ENCODE results near the gene OGN.
A peak's percentile ranks its signal among the peaks of the same experiment; 100 is the strongest.

Gene OGN

DNA sequence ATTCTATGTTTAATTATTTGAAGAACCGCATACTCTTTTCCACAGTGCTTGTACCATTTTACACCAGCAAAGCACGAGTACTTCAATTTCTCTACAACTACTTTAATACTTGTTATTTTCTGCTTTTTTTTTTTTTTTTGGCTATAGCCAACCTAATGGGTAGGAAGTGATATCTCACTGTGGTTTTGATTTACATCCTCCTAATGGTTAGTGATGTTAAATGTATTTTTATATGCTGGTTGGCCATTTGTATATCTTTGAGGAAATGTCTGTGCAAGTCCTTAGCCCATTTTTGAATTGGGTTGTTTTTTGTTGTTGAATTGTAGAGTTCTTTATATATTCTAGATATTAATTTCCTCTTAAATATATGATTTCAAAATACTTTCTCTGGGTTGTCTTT, 22.6 kb downstream of the OGN start:
- no CpG with 5 or more reads among the region's 2 CpGs for WGBS, 2 experiments (ENCODE audit: insufficient coverage in 2 of 2)
- no peak overlapping the region for H3K27ac ChIP-seq (ENCODE audit: low read depth, low read length, severe bottlenecking)
- no peak overlapping the region for H3K4me3 ChIP-seq (ENCODE audit: extremely low read depth, insufficient read depth, low read length, poor library complexity, severe bottlenecking)
- peaks cover 34% of the 10 kb centered on the region for H3K4me1 ChIP-seq (ENCODE audit: control insufficient read depth, insufficient read depth, low read length, poor library complexity, severe bottlenecking)
- peaks cover 4% of the 10 kb centered on the region for H3K36me3 ChIP-seq (ENCODE audit: control insufficient read depth, insufficient read depth, low read length)
- H3K9me3 ChIP-seq (ENCODE audit: control insufficient read depth, low read length), result no peaks in the 10 kb centered on the region

DNA sequence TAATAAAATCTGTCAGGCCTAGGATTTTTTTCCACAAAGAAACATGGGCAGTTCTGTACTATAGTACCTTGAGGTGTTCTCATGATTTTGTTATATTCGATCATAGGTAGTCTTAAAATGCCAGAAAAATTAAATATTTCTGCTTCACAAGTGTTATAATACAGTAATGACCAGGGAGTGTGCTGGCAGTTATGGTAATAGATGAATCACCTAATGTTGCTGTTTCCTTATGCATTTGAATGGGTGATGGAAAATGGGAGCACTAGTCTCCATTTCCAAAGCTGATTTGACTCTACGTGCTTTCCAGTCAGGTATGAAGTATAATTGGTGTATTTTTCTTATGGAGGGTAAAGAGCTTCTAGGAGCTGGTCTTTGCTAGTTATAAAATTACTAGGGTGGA, 23.8 kb downstream of the OGN start:
- Histone ChIP-seq H3K9me3 (ENCODE audit: control insufficient read depth, low read length) (no peaks in the 10 kb centered on the region), H3K4me3 (ENCODE audit: extremely low read depth, insufficient read depth, low read length, poor library complexity, severe bottlenecking) (no peak overlapping the region), H3K36me3 (ENCODE audit: control insufficient read depth, insufficient read depth, low read length) (peaks cover 4% of the 10 kb centered on the region), H3K4me1 (ENCODE audit: control insufficient read depth, insufficient read depth, low read length, poor library complexity, severe bottlenecking) (peaks cover 34% of the 10 kb centered on the region), H3K27ac (ENCODE audit: low read depth, low read length, severe bottlenecking) (no peak overlapping the region)
- WGBS, 2 experiments (ENCODE audit: insufficient coverage in 2 of 2), result 100% methylated on average over 1 of the region's 2 CpGs

DNA sequence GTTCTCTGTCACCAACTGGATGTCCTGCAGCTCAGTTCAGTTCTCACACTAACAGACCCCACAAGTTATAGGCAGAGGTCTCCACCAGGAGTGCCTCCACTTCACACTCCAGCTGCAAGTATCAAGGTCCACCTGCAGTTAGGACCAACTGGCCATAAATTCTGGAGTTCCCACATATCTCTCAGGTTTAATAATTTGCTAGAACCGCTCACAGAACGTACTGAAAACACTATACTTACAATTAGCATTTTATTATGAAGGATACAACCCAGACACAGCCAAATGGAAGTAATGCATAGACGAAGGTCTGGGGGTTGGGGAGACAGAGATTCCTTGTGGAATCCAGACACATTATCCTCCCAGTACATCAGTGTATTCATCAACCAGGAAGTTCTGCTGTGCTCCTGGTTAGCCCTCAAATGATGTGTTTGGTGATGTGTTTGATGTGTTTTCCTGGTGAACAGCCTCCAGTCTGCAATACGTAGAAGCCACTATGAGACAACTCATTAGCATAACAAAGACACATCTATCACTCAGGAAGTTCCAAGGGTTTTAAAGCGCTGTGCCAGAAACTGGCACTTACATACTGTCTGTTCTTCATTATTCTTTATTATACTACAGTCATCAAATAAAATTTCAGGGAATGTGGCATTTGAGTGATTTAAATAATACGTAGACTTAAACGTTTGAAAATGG, 25.4 kb downstream of the OGN start:
- peaks cover 3% of the 10 kb centered on the region for H3K9me3 ChIP-seq (ENCODE audit: control insufficient read depth, low read length)
- H3K27ac ChIP-seq (ENCODE audit: low read depth, low read length, severe bottlenecking), result peak overlapping the region; percentile 71
- H3K4me1 ChIP-seq (ENCODE audit: control insufficient read depth, insufficient read depth, low read length, poor library complexity, severe bottlenecking), result peaks cover 34% of the 10 kb centered on the region
- no CpG with 5 or more reads among the region's 7 CpGs for WGBS, 2 experiments (ENCODE audit: insufficient coverage in 2 of 2)
- H3K4me3 ChIP-seq (ENCODE audit: extremely low read depth, insufficient read depth, low read length, poor library complexity, severe bottlenecking), result no peak overlapping the region
- H3K36me3 ChIP-seq (ENCODE audit: control insufficient read depth, insufficient read depth, low read length), result peaks cover 4% of the 10 kb centered on the region

DNA sequence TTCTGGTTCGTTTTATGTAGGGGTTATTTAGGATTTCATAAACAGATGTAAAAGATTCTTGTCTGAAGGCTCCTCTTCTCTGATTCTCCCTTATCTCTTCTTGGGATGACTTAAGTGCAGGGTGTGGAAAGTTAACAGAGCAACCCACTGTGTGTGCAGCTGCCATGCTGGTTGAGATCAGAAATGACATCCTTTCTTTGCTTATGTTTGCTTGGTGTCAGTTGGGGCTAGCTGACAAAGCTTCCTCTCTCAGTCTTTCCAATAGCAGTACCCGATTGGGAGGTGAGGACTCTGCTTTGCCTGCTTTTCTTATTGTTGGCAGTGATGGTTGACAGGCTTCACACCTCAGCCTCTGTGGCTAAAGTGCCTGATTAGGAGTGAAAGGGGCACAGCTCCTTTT, 26.5 kb downstream of the OGN start:
- Histone ChIP-seq H3K9me3 (ENCODE audit: control insufficient read depth, low read length) (peaks cover 6% of the 10 kb centered on the region), H3K36me3 (ENCODE audit: control insufficient read depth, insufficient read depth, low read length) (peaks cover 4% of the 10 kb centered on the region), H3K4me3 (ENCODE audit: extremely low read depth, insufficient read depth, low read length, poor library complexity, severe bottlenecking) (no peak overlapping the region), H3K27ac (ENCODE audit: low read depth, low read length, severe bottlenecking) (peak overlapping the region; percentile 71), H3K4me1 (ENCODE audit: control insufficient read depth, insufficient read depth, low read length, poor library complexity, severe bottlenecking) (peaks cover 34% of the 10 kb centered on the region)
- WGBS, 2 experiments (ENCODE audit: insufficient coverage in 2 of 2), result no CpG with 5 or more reads among the region's 2 CpGs

DNA sequence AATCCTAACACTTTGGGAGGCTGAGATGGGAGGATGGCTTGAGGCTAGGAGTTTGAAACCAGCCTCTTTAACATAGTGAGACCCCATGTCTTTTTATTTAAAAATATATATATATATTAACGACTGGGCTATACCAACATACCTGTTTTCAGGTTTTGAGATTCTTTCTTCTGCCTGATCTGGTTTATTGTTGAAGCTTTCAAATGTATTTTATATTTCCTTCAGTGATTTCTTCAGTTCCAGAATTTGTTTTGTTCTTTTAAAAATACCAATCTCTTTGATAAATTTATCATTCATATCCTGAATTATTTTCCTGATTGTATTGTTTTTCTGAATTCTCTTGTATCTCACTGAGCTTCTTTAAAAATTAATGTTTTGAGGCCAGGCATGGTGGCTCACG, 31.2 kb downstream of the OGN start:
- Histone ChIP-seq H3K27ac (ENCODE audit: low read depth, low read length, severe bottlenecking) (no peak overlapping the region), H3K4me1 (ENCODE audit: control insufficient read depth, insufficient read depth, low read length, poor library complexity, severe bottlenecking) (peaks cover 10% of the 10 kb centered on the region), H3K36me3 (ENCODE audit: control insufficient read depth, insufficient read depth, low read length) (no peaks in the 10 kb centered on the region), H3K4me3 (ENCODE audit: extremely low read depth, insufficient read depth, low read length, poor library complexity, severe bottlenecking) (no peak overlapping the region), H3K9me3 (ENCODE audit: control insufficient read depth, low read length) (peaks cover 6% of the 10 kb centered on the region)
- WGBS, 2 experiments (ENCODE audit: insufficient coverage in 2 of 2), result 75 to 78% methylated on average over 1 of the region's 2 CpGs

DNA sequence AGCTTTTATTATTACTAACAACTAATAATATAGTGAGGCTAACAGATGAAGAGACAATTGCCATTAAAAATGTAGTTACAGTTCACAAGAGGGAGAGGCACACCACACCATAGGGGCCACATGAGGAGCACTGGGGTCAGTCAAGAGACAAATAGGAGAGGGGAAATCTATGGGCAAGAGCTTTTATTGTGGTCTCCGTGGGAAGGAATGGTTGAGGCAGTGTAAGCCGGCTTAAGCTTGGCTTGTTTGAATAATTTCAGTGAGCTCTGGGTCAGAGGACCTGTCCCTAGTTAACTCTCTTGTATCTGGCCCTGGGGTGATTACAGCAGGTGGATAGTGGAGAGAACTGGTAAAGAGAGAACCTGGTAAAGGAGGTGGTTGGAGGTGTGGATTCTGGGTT, 35.3 kb downstream of the OGN start:
- H3K4me3 ChIP-seq (ENCODE audit: extremely low read depth, insufficient read depth, low read length, poor library complexity, severe bottlenecking), result no peak overlapping the region
- 22 to 25% methylated on average over 2 of the region's 2 CpGs for WGBS, 2 experiments (ENCODE audit: insufficient coverage in 2 of 2)
- no peaks in the 10 kb centered on the region for H3K4me1 ChIP-seq (ENCODE audit: control insufficient read depth, insufficient read depth, low read length, poor library complexity, severe bottlenecking)
- no peak overlapping the region for H3K27ac ChIP-seq (ENCODE audit: low read depth, low read length, severe bottlenecking)
- H3K9me3 ChIP-seq (ENCODE audit: control insufficient read depth, low read length), result peaks cover 4% of the 10 kb centered on the region
- H3K36me3 ChIP-seq (ENCODE audit: control insufficient read depth, insufficient read depth, low read length), result no peaks in the 10 kb centered on the region

DNA sequence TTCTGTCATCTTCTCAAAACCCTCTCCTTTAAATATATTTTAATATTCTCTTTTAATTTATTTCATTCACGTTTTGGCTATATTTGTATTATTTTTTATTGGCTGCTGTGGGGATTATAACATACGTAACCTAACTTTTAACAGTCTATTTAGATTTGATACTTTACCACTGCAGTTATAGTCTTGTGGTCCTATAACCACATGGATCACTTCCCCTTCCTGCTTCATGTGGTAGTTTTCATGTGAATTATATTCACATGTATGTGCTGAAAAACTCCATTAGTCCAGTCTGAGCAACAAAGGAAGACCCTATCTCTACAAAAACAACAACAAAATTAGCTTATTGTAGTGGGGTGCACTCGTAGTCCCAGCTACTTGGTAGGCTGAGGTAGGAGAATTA, 44.3 kb downstream of the OGN start:
- no CpG with 5 or more reads among the region's 3 CpGs for WGBS, 2 experiments (ENCODE audit: insufficient coverage in 2 of 2)
- Histone ChIP-seq H3K36me3 (ENCODE audit: control insufficient read depth, insufficient read depth, low read length) (no peaks in the 10 kb centered on the region), H3K27ac (ENCODE audit: low read depth, low read length, severe bottlenecking) (no peak overlapping the region), H3K4me1 (ENCODE audit: control insufficient read depth, insufficient read depth, low read length, poor library complexity, severe bottlenecking) (no peaks in the 10 kb centered on the region), H3K4me3 (ENCODE audit: extremely low read depth, insufficient read depth, low read length, poor library complexity, severe bottlenecking) (no peak overlapping the region), H3K9me3 (ENCODE audit: control insufficient read depth, low read length) (no peaks in the 10 kb centered on the region)

DNA sequence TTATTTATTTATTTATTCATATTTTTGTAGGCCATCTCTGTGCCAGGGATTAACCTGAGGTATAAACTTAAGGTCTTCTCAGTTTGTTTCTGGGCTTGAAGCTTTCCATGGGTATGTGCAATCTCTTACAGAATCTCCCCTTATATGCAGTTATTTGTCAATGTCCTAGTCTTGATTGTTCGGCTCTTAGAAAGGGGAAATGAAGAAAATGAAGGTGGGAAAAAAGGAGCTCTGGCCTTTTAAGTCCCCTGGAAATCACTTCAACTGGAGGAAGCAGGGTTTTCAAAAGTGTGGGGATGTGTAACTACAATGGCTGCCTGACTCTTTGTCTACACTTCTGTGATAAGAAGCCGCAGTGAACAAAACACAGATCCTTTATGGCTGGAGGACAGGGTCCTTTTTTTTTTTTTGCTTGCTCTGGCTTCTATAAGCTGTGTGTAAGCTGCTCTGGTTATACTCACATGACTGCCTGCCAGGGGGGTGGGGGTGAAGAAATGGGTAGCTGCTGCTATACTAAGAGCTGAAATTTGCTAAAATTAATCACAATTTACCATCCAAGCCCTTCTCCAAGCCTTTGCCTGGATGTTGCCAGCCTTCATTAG, 44.9 kb downstream of the OGN start:
- peaks cover 2% of the 10 kb centered on the region for H3K9me3 ChIP-seq (ENCODE audit: control insufficient read depth, low read length)
- H3K27ac ChIP-seq (ENCODE audit: low read depth, low read length, severe bottlenecking), result peak overlapping the region; percentile 88
- no peaks in the 10 kb centered on the region for H3K4me1 ChIP-seq (ENCODE audit: control insufficient read depth, insufficient read depth, low read length, poor library complexity, severe bottlenecking)
- 67% methylated on average over 1 of the region's 2 CpGs; no CpG with 5 or more reads in 1 of the 2 experiments for WGBS, 2 experiments (ENCODE audit: insufficient coverage in 2 of 2)
- H3K4me3 ChIP-seq (ENCODE audit: extremely low read depth, insufficient read depth, low read length, poor library complexity, severe bottlenecking), result no peak overlapping the region
- H3K36me3 ChIP-seq (ENCODE audit: control insufficient read depth, insufficient read depth, low read length), result no peaks in the 10 kb centered on the region

DNA sequence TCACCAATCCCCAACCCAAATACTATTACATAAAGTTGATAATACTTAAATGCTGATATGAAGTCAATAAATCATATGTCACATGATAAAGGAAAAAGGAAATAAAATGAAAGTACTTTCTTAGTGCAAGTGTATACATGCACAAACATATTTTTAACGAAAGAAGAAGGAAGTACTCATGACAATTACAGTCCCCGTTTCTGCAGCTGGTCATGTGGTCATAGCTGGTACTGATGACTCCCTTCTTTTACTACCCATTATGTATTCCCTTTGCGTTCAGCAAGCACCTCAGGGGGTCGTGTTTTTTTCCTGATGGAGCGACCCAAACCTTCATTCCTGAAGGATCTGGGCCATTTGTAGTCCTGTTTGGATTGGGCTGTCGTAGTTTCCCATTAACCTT, 51.3 kb downstream of the OGN start:
- Histone ChIP-seq H3K27ac (ENCODE audit: low read depth, low read length, severe bottlenecking) (no peak overlapping the region), H3K36me3 (ENCODE audit: control insufficient read depth, insufficient read depth, low read length) (peaks cover 11% of the 10 kb centered on the region), H3K9me3 (ENCODE audit: control insufficient read depth, low read length) (peaks cover 15% of the 10 kb centered on the region), H3K4me1 (ENCODE audit: control insufficient read depth, insufficient read depth, low read length, poor library complexity, severe bottlenecking) (no peaks in the 10 kb centered on the region), H3K4me3 (ENCODE audit: extremely low read depth, insufficient read depth, low read length, poor library complexity, severe bottlenecking) (no peak overlapping the region)
- 80 to 89% methylated on average over 1 to 3 of the region's 6 CpGs for WGBS, 2 experiments (ENCODE audit: insufficient coverage in 2 of 2)

DNA sequence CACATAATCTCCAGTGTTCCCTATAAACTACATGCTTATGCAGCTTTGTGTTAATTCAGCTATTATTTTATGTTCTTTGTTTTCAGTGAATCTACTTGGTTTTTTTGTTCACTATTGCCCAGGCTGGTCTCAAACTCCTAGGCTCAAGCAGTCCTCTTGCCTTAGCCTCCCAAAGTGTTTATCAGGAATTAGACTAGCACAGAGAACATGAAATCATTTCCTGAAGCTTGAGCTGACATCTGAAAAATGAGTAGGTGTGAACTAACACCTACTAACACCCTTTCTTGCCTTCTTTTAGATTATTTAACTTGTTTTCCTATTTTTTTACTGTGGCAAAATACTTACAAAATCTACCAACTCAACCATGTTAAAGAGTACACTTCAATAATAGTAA, 53.6 kb downstream of the OGN start:
- Histone ChIP-seq H3K27ac (ENCODE audit: low read depth, low read length, severe bottlenecking) (no peak overlapping the region), H3K9me3 (ENCODE audit: control insufficient read depth, low read length) (peaks cover 15% of the 10 kb centered on the region), H3K36me3 (ENCODE audit: control insufficient read depth, insufficient read depth, low read length) (peaks cover 14% of the 10 kb centered on the region), H3K4me1 (ENCODE audit: control insufficient read depth, insufficient read depth, low read length, poor library complexity, severe bottlenecking) (no peaks in the 10 kb centered on the region), H3K4me3 (ENCODE audit: extremely low read depth, insufficient read depth, low read length, poor library complexity, severe bottlenecking) (no peak overlapping the region)
